Fibroblast of pulmonary artery (primary cell): ENCODE data around the gene ZCCHC24.

Experiments used
- DNase-seq: peaks from one replicate; pipeline ENCODE4 v3.0.0-alpha.2; 2010; ENCODE audit warnings: low read depth
- H3K4me3 ChIP-seq: replicated peaks from 2 replicates; pipeline ENCODE4 v1.5.1; 2011; ENCODE audit warnings: low read depth, mild to moderate bottlenecking, control low read depth, low read length, moderate library complexity
- CTCF ChIP-seq: IDR thresholded peaks from 2 replicates; pipeline ENCODE4 v1.5.1; 2011; ENCODE audit warnings: mild to moderate bottlenecking, control low read depth, low read length, inconsistent platforms; ENCODE audit errors: missing control alignments

Gene ZCCHC24

GRCh38 chr10:79361726-79362397 lies 83.6 kb downstream of the ZCCHC24 start:
- no peak for TF ChIP-seq CTCF
- H3K4me3 ChIP-seq: no peak overlapping the region
- DNase-seq: no peak

GRCh38 chr10:79360499-79361342 lies 84.7 kb downstream of the ZCCHC24 start:
- no peak overlapping the region for H3K4me3 ChIP-seq
- no peak for TF ChIP-seq CTCF
- DNase-seq: no peak

GRCh38 chr10:79359816-79360498 lies 85.5 kb downstream of the ZCCHC24 start:
- DNase-seq: no peak
- TF ChIP-seq CTCF: no peak
- H3K4me3 ChIP-seq: no peak overlapping the region

- DNase-seq: no peak
- H3K4me3 ChIP-seq: no peak overlapping the region
- no peak for TF ChIP-seq CTCF
These were observed 86.6 kb downstream of the ZCCHC24 start for GRCh38 chr10:79358811-79359210.

- no peak overlapping the region for H3K4me3 ChIP-seq
- DNase-seq: no peak
- no peak for TF ChIP-seq CTCF
These were observed 88.2 kb downstream of the ZCCHC24 start for GRCh38 chr10:79357180-79357579.

GRCh38 chr10:79356104-79356503 lies 89.3 kb downstream of the ZCCHC24 start:
- TF ChIP-seq CTCF: no peak
- no peak overlapping the region for H3K4me3 ChIP-seq
- DNase-seq: no peak
